AG10803 (cell line): ENCODE data around the gene TMEM45B.
A peak's percentile ranks its signal among the peaks of the same experiment; 100 is the strongest.

Source experiments
- DNase-seq: peaks from one replicate; pipeline ENCODE4 v3.0.0; 2010; ENCODE audit warnings: low read depth
- H3K4me3 ChIP-seq: 2 replicates; pipeline ENCODE4 v1.5.1; 2011; ENCODE audit warnings: mild to moderate bottlenecking, low read length, control low read depth
- TF ChIP-seq, protein P1 (sequence below): conservative IDR thresholded peaks from 2 replicates; pipeline ENCODE4 v1.5.1; 2011; ENCODE audit warnings: mild to moderate bottlenecking, low read length, control low read depth, inconsistent platforms

TMEM45B gene

GRCh38 chr11:129881570-129882170, 66.0 kb downstream of the TMEM45B start:
- peak; percentile 17 for DNase-seq
- H3K4me3 ChIP-seq = no peak overlapping the region
- TF ChIP-seq, protein P1, sequence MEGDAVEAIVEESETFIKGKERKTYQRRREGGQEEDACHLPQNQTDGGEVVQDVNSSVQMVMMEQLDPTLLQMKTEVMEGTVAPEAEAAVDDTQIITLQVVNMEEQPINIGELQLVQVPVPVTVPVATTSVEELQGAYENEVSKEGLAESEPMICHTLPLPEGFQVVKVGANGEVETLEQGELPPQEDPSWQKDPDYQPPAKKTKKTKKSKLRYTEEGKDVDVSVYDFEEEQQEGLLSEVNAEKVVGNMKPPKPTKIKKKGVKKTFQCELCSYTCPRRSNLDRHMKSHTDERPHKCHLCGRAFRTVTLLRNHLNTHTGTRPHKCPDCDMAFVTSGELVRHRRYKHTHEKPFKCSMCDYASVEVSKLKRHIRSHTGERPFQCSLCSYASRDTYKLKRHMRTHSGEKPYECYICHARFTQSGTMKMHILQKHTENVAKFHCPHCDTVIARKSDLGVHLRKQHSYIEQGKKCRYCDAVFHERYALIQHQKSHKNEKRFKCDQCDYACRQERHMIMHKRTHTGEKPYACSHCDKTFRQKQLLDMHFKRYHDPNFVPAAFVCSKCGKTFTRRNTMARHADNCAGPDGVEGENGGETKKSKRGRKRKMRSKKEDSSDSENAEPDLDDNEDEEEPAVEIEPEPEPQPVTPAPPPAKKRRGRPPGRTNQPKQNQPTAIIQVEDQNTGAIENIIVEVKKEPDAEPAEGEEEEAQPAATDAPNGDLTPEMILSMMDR = peak; percentile 60

DNA sequence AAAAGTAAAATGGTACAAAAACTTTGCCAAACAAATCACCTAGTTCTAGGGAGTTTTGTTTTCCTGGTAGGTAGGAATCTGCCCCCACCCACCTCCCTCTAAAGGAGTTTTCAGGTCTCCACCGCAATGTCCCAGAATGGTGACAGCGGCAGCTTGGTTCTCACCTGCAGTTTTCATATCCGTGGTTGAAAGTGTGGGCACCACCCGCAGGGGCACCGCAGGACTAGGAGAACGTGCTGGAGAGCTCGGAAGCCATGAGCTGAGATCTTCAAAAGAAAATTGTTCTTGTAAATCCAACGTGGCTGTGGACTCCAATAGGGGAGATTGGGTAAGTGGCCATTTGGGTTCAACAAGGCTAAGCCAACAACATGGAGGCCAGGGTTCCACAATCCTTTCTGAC, 68.9 kb downstream of the TMEM45B start:
- H3K4me3 ChIP-seq = no peak overlapping the region
- no peak for DNase-seq
- TF ChIP-seq, protein P1 = no peak

GRCh38 chr11:129885381-129885780, 69.7 kb downstream of the TMEM45B start:
- no peak overlapping the region for H3K4me3 ChIP-seq
- TF ChIP-seq, protein P1 = no peak
- no peak for DNase-seq

GRCh38 chr11:129888451-129888850, 72.8 kb downstream of the TMEM45B start:
- TF ChIP-seq, protein P1 = no peak
- DNase-seq = no peak
- H3K4me3 ChIP-seq = no peak overlapping the region

- no peak for DNase-seq
- peak overlapping the region; percentile 89 for H3K4me3 ChIP-seq
- TF ChIP-seq, protein P1 = no peak
Measured at GRCh38 chr11:129894278-129895125, 78.9 kb downstream of the TMEM45B start.

DNA sequence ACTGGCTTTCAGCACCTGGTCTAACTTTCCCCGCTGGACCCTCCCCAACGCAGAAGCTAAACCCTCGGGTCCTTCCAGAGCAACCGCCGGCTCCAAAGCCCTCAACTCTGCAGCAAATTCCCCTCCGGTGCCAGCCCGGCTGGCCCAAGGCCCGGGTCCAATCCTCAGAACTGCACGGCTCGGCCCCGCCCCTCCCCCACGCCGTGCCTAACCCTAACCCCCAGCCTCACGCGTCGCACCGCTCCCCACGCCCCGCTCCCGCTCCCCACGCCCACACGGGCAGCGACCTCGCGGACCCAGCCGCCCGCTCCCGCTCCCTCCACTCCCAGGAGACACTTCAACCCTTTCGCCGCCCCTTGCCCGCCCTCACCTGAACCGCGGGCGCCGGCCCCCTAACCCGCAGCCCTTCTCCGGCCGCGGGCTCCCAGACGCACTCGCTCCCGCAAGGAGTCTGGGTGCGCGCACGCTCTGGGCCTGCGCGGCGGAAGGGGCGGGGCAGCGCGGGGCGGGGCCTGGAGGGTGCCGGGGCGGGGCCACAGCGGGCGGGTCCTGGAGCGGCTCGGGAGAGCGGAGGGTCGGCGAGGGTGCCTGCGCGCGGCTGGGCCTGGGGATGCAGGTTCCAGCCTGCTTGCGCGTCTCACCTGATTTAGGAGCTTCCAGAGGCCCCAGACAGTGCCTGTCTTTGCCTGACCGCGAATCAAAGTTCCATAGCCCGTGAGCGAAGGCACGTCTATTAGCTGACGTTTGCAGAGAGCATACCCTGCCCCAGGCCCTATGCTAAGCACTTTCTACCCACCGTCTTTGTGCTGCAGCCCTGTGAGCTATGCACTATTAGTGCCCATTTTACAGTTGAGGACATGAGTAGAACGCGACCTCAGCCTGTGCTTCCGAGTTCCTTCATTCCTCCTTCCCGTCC, 79.7 kb downstream of the TMEM45B start, which contains the start of gene NFRKB:
TSS of gene NFRKB (minus strand) at position 453 of the 916 bp plus-strand sequence. CDS start 2,729 bp downstream, outside the sequence.
- TF ChIP-seq, protein P1 = no peak
- DNase-seq = peak; percentile 55
- peak within 1 kb of the TSS; percentile 89 for H3K4me3 ChIP-seq
